Stimulated activated naive CD4-positive, alpha-beta T cell treated with Interleukin-2 at 50 U/mL for 16 hours (primary cell): Measurements from ENCODE around the gene RHOXF1.
"Not testable (repeated sequence)": the region's sequence is repeated elsewhere in the genome, so short reads cannot be mapped to it uniquely, and the experiment has no call there.

Experiments used
- DNase-seq: peaks from one replicate; lab custom pipeline; 2025; lab: John Stamatoyannopoulos, UW

The RHOXF1 gene

DNA sequence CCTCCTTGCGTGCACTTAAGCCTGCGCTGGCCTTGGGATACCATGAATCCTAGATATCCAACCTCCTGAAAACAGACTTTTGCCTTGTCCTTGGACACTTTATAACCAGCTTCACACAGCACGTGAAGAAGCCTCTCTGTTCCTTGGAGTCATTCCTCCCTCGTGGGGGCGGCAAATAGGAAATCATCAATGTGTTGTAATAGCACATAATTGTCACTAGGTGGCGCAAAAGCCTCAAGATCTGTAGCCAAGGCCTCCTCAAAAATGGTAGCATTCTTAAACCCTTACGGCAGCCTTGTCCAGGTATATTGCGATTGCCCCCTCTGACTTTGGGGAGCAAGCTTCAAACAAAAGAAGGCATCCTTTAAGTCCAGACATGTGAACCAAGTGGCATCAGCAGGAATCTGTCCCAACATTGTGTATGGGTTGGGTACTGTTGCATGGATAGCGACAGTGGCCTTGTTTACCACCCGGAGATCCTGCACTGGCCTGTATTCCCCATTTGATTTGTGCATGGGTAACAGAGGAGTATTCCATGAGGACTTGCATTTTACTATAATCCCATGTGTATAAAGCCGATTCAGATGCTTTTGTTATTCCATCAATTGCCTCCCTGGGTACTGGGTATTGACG lies 30.0 kb downstream of the RHOXF1 start:
- not testable (repeated sequence) for DNase-seq

DNA sequence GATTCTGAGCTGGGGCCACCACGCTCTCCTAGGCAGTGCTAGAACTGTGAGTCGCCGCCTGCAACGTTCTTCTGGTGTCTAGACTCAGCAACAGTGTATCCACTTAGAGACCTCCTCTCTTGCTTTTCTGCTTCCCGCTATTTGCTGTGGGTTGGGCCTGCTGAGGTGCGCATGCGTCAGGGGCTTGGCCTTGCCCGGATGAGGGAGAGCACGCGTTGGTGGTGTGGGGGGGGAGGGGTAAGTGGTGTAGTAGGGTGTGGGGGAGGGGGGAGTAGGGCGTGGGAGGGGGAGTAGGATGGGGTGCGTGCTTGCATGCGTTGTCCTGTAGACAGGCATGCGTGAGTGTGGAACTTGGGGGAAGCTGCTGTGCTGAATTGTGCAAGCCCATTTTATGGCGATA lies 38.1 kb downstream of the RHOXF1 start, which contains the start of gene RHOXF2B:
Gene RHOXF2B, minus strand, starts transcription at position 101 of the 400 bp plus-strand sequence. CDS start 138 bp downstream, outside the sequence.
- not testable (repeated sequence) for DNase-seq

DNA sequence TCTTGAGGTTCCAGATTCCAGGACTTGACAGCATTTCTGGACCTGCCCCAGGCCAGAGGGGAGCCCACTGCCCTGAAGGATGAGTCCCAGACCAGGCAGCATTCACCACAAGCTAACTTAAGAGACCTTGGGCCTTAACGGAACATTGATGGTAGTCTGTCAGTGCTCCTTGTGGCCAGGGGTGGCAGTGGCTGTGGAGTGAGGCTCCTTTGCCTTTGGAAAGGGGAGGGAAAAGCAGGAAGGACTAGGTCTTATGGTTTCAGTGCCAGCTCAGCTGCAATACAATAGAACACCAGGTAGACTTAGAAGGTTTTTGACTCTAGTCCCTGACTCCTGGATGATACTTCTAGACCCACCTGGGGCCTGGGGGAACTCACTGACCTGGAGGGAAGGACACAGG lies 49.5 kb downstream of the RHOXF1 start:
- not testable (repeated sequence) for DNase-seq
